ENCODE results near the gene PAPPA2. TPM values are rescaled to one million over a fixed set of nuclear protein-coding genes. Genes with fewer than 3 reads are reported as not detected.

The PAPPA2 gene
- total RNA-seq, 1 donor from 2014 or later: 0.25 TPM

DNA sequence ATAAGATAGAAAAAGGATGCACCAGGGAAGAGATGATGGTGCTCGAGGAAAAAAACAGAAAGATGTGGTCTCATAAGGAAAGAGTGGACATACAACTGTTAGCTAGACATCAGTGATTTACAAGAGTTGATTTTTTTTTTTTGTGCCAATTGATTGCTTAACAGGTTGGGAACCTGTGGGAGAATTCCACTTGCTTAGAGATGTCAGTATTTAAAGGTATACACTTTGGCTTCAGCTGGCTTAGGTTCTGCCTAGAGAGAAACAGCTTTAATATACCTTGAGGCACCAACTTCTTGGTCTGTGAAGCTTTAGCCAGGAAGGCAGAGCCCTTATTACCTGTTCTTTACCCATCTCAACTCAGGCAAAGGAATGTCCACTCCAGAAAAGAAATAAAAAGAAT is 303.8 kb downstream of the PAPPA2 start:
- no peaks in the 10 kb centered on the region for H3K9me3 Mint-ChIP-seq
- H3K36me3 Mint-ChIP-seq: no peaks in the 10 kb centered on the region
- H3K4me1 Mint-ChIP-seq: no peaks in the 10 kb centered on the region
- DNase-seq (ENCODE audit: low spot score in 2 of 2, unreplicated experiment in 2 of 2): no peak
- H3K4me3 Mint-ChIP-seq: no peak overlapping the region
- H3K27me3 Mint-ChIP-seq (ENCODE audit: low read depth): peaks cover 24% of the 10 kb centered on the region
- no peak overlapping the region for H3K27ac Mint-ChIP-seq
- TF ChIP-seq, protein P1, sequence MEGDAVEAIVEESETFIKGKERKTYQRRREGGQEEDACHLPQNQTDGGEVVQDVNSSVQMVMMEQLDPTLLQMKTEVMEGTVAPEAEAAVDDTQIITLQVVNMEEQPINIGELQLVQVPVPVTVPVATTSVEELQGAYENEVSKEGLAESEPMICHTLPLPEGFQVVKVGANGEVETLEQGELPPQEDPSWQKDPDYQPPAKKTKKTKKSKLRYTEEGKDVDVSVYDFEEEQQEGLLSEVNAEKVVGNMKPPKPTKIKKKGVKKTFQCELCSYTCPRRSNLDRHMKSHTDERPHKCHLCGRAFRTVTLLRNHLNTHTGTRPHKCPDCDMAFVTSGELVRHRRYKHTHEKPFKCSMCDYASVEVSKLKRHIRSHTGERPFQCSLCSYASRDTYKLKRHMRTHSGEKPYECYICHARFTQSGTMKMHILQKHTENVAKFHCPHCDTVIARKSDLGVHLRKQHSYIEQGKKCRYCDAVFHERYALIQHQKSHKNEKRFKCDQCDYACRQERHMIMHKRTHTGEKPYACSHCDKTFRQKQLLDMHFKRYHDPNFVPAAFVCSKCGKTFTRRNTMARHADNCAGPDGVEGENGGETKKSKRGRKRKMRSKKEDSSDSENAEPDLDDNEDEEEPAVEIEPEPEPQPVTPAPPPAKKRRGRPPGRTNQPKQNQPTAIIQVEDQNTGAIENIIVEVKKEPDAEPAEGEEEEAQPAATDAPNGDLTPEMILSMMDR (IDR thresholded peaks at IDR 0.05; ENCODE audit: unreplicated experiment): no peak

DNA sequence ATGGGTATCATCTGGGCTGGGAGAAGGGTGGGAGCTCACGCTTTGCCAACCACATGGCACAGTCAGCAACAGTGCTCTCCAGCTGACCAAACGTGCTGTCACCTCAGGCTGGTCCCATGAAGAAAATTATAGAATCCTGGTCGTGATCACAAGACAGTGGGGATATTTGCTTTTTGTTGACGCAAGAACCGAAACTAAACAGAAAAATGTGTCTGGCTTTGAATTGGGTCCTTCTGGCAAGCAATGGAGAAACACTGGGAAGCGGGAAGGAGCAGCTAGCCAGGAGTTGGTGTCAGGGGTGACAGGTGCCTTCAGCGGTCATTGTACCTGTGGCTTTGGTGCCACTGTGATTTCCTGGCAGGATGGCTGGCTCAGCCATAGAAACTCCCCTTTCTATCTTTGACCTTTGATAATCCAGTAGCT is 304.8 kb downstream of the PAPPA2 start:
- Mint-ChIP-seq H3K27ac (no peak overlapping the region), H3K9me3 (no peaks in the 10 kb centered on the region), H3K4me3 (no peak overlapping the region), H3K27me3 (ENCODE audit: low read depth) (peaks cover 24% of the 10 kb centered on the region), H3K36me3 (no peaks in the 10 kb centered on the region), H3K4me1 (no peaks in the 10 kb centered on the region)
- DNase-seq (ENCODE audit: low spot score in 2 of 2, unreplicated experiment in 2 of 2): no peak
- TF ChIP-seq, protein P1 (IDR thresholded peaks at IDR 0.05; ENCODE audit: unreplicated experiment): no peak

DNA sequence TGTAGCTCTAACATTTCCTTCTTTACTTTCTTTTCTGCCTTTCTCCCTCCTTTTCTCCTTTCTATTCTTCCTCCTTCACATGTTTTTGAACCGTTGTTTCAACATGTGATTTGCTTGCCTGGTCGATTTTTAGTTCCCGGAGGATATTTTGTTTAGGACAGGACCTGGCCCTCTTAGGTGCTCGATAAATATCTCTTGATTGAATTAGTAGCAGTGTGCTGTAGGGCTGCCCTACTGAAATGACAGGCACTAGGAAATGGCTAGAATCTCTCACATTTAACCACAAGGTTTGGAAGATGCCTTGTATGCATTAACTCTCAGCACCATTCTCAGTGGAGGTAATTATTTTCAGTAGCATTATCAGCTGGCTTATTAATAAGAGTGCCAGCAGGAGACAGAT is 305.6 kb downstream of the PAPPA2 start:
- H3K27me3 Mint-ChIP-seq (ENCODE audit: low read depth): peaks cover 24% of the 10 kb centered on the region
- no peak for DNase-seq (ENCODE audit: low spot score in 2 of 2, unreplicated experiment in 2 of 2)
- H3K27ac Mint-ChIP-seq: no peak overlapping the region
- TF ChIP-seq, protein P1 (IDR thresholded peaks at IDR 0.05; ENCODE audit: unreplicated experiment): no peak
- H3K36me3 Mint-ChIP-seq: no peaks in the 10 kb centered on the region
- H3K4me1 Mint-ChIP-seq: no peaks in the 10 kb centered on the region
- no peaks in the 10 kb centered on the region for H3K9me3 Mint-ChIP-seq
- H3K4me3 Mint-ChIP-seq: no peak overlapping the region

DNA sequence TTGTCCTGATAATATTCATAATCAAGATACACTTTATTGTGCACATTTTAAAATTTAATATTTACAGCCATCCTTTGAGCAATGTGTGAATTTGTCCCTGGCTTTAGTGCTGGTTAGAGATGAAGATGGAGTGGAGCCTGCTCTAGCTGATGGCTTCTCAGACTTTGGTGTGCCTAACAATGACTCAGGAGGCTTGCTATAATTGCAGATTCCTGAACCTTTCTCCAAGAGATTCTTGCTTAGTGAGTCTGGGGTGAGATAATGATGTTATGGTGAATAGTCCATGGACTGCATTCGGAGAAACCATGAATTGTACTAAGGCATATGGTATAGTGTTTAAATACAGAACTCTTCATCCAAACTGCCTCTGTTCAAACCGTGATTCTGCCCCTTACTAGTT is 307.1 kb downstream of the PAPPA2 start:
- Mint-ChIP-seq H3K4me1 (no peaks in the 10 kb centered on the region), H3K36me3 (no peaks in the 10 kb centered on the region), H3K27me3 (ENCODE audit: low read depth) (peaks cover 26% of the 10 kb centered on the region), H3K9me3 (no peaks in the 10 kb centered on the region), H3K27ac (no peak overlapping the region), H3K4me3 (no peak overlapping the region)
- DNase-seq (ENCODE audit: low spot score in 2 of 2, unreplicated experiment in 2 of 2): no peak
- TF ChIP-seq, protein P1 (IDR thresholded peaks at IDR 0.05; ENCODE audit: unreplicated experiment): no peak

DNA sequence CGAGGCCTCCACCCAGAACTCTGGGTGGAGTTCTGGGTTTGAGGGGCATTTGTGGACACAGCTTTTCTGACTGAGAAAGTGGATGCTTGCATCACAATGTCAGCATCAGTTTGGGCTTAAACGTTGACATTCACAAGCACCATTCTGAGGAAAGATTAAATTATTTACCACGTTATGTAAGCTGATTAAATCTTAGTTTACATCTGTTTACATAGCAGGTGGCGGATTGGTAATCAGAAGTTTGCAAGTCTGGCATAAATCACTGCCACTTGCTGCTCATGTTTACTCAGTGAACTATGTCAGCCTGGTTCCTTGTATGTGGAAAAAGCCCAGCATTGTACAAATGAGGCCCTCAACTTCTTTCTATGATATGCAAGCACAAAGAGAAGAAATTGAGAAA is 310.1 kb downstream of the PAPPA2 start:
- H3K4me3 Mint-ChIP-seq: no peak overlapping the region

More for the DNA sequence above, 310.1 kb downstream of the PAPPA2 start:
- Mint-ChIP-seq H3K27me3 (ENCODE audit: low read depth) (peaks cover 18% of the 10 kb centered on the region), H3K36me3 (no peaks in the 10 kb centered on the region), H3K4me1 (peaks cover under 1% of the 10 kb centered on the region), H3K9me3 (no peaks in the 10 kb centered on the region), H3K27ac (no peak overlapping the region)
- TF ChIP-seq, protein P1 (IDR thresholded peaks at IDR 0.05; ENCODE audit: unreplicated experiment): no peak
- DNase-seq (ENCODE audit: low spot score in 2 of 2, unreplicated experiment in 2 of 2): no peak

All from mesothelial cell of epicardium (in vitro differentiated cells).